Kidney (tissue), 14 donors: ENCODE results near the gene SEC11A. TPM values are rescaled to one million over a fixed set of nuclear protein-coding genes. Genes with fewer than 3 reads are reported as not detected.
"Not testable (repeated sequence)": the region's sequence is repeated elsewhere in the genome, so short reads cannot be mapped to it uniquely, and the experiment has no call there.

Source experiments
- DNase-seq, 5 donors: peaks; one replicate each; pipeline ENCODE4 v3.0.0-alpha.2; 2013 to 2020
- FAIRE-seq: peaks from 2 replicates; lab custom pipeline; 2012; peaks lifted over from hg19 to GRCh38; lab: Jason Lieb, UNC
- H3K27ac ChIP-seq, 2 donors: one replicate each; pipeline ENCODE4 v1.7.0; 2013; ENCODE audit warnings: low read depth in 2 of 2, low read length in 2 of 2, inconsistent platforms in 1 of 2
- H3K27me3 ChIP-seq: one replicate; pipeline ENCODE4 v1.7.1; 2013; ENCODE audit warnings: low read length, inconsistent platforms; ENCODE audit not compliant: control insufficient read depth, insufficient read depth
- H3K36me3 ChIP-seq, 3 donors: one replicate each; pipeline versions ENCODE4 v1.7.0 to v1.7.1; 2013; ENCODE audit warnings: low read length in 3 of 3, control low read depth in 1 of 3, inconsistent platforms in 1 of 3; ENCODE audit not compliant: insufficient read depth in 3 of 3, control insufficient read depth in 2 of 3
- H3K4me1 ChIP-seq, 3 donors: one replicate each; pipeline versions ENCODE4 v1.7.0 to v1.7.1; 2013; ENCODE audit warnings: low read length in 3 of 3, inconsistent platforms in 1 of 3, low read depth in 1 of 3; ENCODE audit not compliant: control insufficient read depth in 2 of 3, insufficient read depth in 2 of 3
- H3K4me3 ChIP-seq, 3 donors: one replicate each; pipeline versions ENCODE4 v1.7.0 to v1.8.1; 2013; ENCODE audit warnings: low read length in 3 of 3, control low read depth in 1 of 3, inconsistent platforms in 1 of 3
- H3K9ac ChIP-seq, 3 donors: one replicate each; pipeline versions ENCODE4 v1.7.0 to v1.7.1; 2013; ENCODE audit warnings: low read length in 3 of 3, control low read depth in 1 of 3, inconsistent platforms in 1 of 3
- H3K9me3 ChIP-seq, 3 donors: one replicate each; pipeline versions ENCODE4 v1.7.0 to v1.7.1; 2013; ENCODE audit warnings: low read length in 3 of 3, control low read depth in 1 of 3, inconsistent platforms in 1 of 3; ENCODE audit not compliant: control insufficient read depth in 2 of 3, insufficient read depth in 1 of 3
- CTCF ChIP-seq: IDR thresholded peaks from 3 replicates; pipeline ENCODE4 v1.5.1; 2012; ENCODE audit warnings: mild to moderate bottlenecking, moderate library complexity, borderline replicate concordance; ENCODE audit not compliant: insufficient read depth; ENCODE audit errors: extremely low read depth
- intact Hi-C: fragments of 100-400 bp; cut with DNase I; formaldehyde crosslinking; loops from one replicate; pipeline ENCODE4 v1.11.1; 2022
- polyA plus RNA-seq: library from polyadenylated mRNA; stranded (reverse); fragments of 350-450 nt; fragmentation: Illumina TruSeq; extraction: RNeasy Lipid Tissue Mini Kit (QIAGEN cat#74804); gene quantifications from one replicate; pipeline ENCODE4 v1.2.3, GENCODE V29; 2014; ENCODE audit warnings: low read depth, low replicate concordance; ENCODE audit not compliant: insufficient read depth
- total RNA-seq: library from RNA; stranded (reverse); fragmentation: NEBNext Ultra II Directional; extraction: Animal tissue kit (Norgen Biotek cat#: 25700); gene quantifications from one replicate; pipeline ENCODE4 v1.2.1, GENCODE V29; 2021
- donor health status: control.
- donor health status: control.
- donor health status: control.
- donor health status: control.
- donor health status: control.
- donor health status: DM: yes; HTN: yes; CAD: no.
- donor health status: Normal renal cell carcinoma (clear cell type).

Gene SEC11A
- total and polyA plus RNA-seq, 2 donors from 2014 or later, result 147 to 161 TPM

GRCh38 chr15:84643838-84644237 is 72.1 kb downstream of the SEC11A start:
- peaks cover 8 to 71% (median 54%) of the 10 kb centered on the region in 3 donors for H3K36me3 ChIP-seq
- H3K9me3 ChIP-seq, result no peaks in the 10 kb centered on the region
- H3K4me1 ChIP-seq, result no peaks in the 10 kb centered on the region
- intact Hi-C loops, result no loop called here
- TF ChIP-seq CTCF, result no peak
- no peak overlapping the region for H3K27ac ChIP-seq
- no peak overlapping the region for H3K4me3 ChIP-seq
- H3K27me3 ChIP-seq, result no peaks in the 10 kb centered on the region
- H3K9ac ChIP-seq, result no peak overlapping the region
- FAIRE-seq (no peak), DNase-seq (no peak)

GRCh38 chr15:84642640-84643039 is 73.3 kb downstream of the SEC11A start:
- H3K9ac ChIP-seq, H3K27me3 ChIP-seq, FAIRE-seq, intact Hi-C loops, H3K4me1 ChIP-seq, H3K9me3 ChIP-seq, DNase-seq, H3K4me3 ChIP-seq, H3K27ac ChIP-seq: not testable (repeated sequence)
- H3K36me3 ChIP-seq, result peaks cover 5 to 69% (median 42%) of the 10 kb centered on the region in 3 donors

- H3K36me3 ChIP-seq, result peaks cover 5 to 63% (median 38%) of the 10 kb centered on the region in 3 donors
- H3K9ac ChIP-seq, H3K4me3 ChIP-seq, intact Hi-C loops, DNase-seq, H3K9me3 ChIP-seq, FAIRE-seq, H3K27ac ChIP-seq, H3K4me1 ChIP-seq, H3K27me3 ChIP-seq: not testable (repeated sequence)
These were observed 74.1 kb downstream of the SEC11A start for GRCh38 chr15:84641871-84642270.

- peaks cover 8 to 43% (median 17%) of the 10 kb centered on the region in 3 donors for H3K36me3 ChIP-seq
- FAIRE-seq (no peak), DNase-seq (no peak)
- H3K4me3 ChIP-seq, result no peak overlapping the region
- no peak overlapping the region for H3K9ac ChIP-seq
- intact Hi-C loops, result no loop called here
- no peaks in the 10 kb centered on the region for H3K27me3 ChIP-seq
- H3K4me1 ChIP-seq, result peaks cover 0 to 4% (median 3%) of the 10 kb centered on the region in 3 donors
- no peaks in the 10 kb centered on the region for H3K9me3 ChIP-seq
- TF ChIP-seq CTCF, result peak; percentile 20
- H3K27ac ChIP-seq, result peak overlapping the region in 1 of 2 donors; percentile 32
These were observed 77.8 kb downstream of the SEC11A start for GRCh38 chr15:84638103-84638502.
